ENCODE measurements around the gene FAM210A.

- TF ChIP-seq POLR2A (IDR thresholded peaks at IDR 0.05; ENCODE audit: borderline replicate concordance, extremely low read depth, insufficient read depth, insufficient read length) (no peak), REST (IDR thresholded peaks at IDR 0.05; ENCODE audit: low read depth) (no peak), JUND (IDR thresholded peaks at IDR 0.05) (no peak)
Measured at GRCh38 chr18:13715330-13715729, 11.0 kb downstream of the FAM210A start.

Data from HCT116 (cell line).